HEK293 (cell line): Measurements from ENCODE around the gene GLDC.
"Not testable (repeated sequence)": the region's sequence is repeated elsewhere in the genome, so short reads cannot be mapped to it uniquely, and the experiment has no call there.

Source experiments
- ZBTB1 ChIP-seq: fragments of 450-650 bp; formaldehyde crosslinking; IDR thresholded peaks from 2 replicates; pipeline ENCODE4 v1.5.1; 2016; ENCODE audit warnings: missing biosample characterization, missing genetic modification characterization
- ZBTB8A ChIP-seq: fragments of 450-650 bp; formaldehyde crosslinking; IDR thresholded peaks from 2 replicates; pipeline ENCODE4 v1.5.1; 2016; ENCODE audit warnings: missing biosample characterization, missing genetic modification characterization
- ZEB2 ChIP-seq: fragments of 450-650 bp; formaldehyde crosslinking; IDR thresholded peaks from 2 replicates; pipeline ENCODE4 v1.5.1; 2016; ENCODE audit warnings: missing biosample characterization, missing genetic modification characterization
- ZNF112 ChIP-seq: fragments of 450-650 bp; formaldehyde crosslinking; IDR thresholded peaks from 2 replicates; pipeline ENCODE4 v1.5.0; 2017; ENCODE audit warnings: missing biosample characterization, missing genetic modification characterization
- ZNF155 ChIP-seq: fragments of 450-650 bp; formaldehyde crosslinking; IDR thresholded peaks from 2 replicates; pipeline ENCODE4 v1.5.1; 2016; ENCODE audit warnings: missing biosample characterization, missing genetic modification characterization
- ZNF354C ChIP-seq: fragments of 450-650 bp; formaldehyde crosslinking; IDR thresholded peaks from 2 replicates; pipeline ENCODE4 v1.5.1; 2016; ENCODE audit warnings: missing biosample characterization, missing genetic modification characterization, low read depth, borderline replicate concordance
- ZNF639 ChIP-seq: fragments of 450-650 bp; formaldehyde crosslinking; IDR thresholded peaks from 2 replicates; pipeline ENCODE4 v1.5.1; 2016; ENCODE audit warnings: missing biosample characterization, missing genetic modification characterization
- ZNF664 ChIP-seq: fragments of 450-650 bp; formaldehyde crosslinking; IDR thresholded peaks from 2 replicates; pipeline ENCODE4 v1.5.1; 2016; ENCODE audit warnings: missing biosample characterization, missing genetic modification characterization
- ZNF747 ChIP-seq: fragments of 450-650 bp; formaldehyde crosslinking; IDR thresholded peaks from 2 replicates; pipeline ENCODE4 v1.5.1; 2016; ENCODE audit warnings: missing biosample characterization, missing genetic modification characterization
- ZNF776 ChIP-seq: fragments of 450-650 bp; formaldehyde crosslinking; IDR thresholded peaks from 2 replicates; pipeline ENCODE4 v1.5.0; 2017; ENCODE audit warnings: missing biosample characterization, missing genetic modification characterization, borderline replicate concordance
- ZNF830 ChIP-seq: fragments of 450-650 bp; IDR thresholded peaks from 2 replicates; pipeline ENCODE4 v1.5.0; 2018; ENCODE audit warnings: missing biosample characterization, missing genetic modification characterization, low read depth, mild to moderate bottlenecking, moderate library complexity
- TF ChIP-seq, protein P1 (sequence below): sonication (generic); formaldehyde crosslinking; IDR thresholded peaks from 2 replicates; pipeline ENCODE4 v1.8.1; 2022; ENCODE audit warnings: mild to moderate bottlenecking, moderate library complexity, missing genetic modification reagents
- TF ChIP-seq, protein P2 (sequence below): fragments of 450-650 bp; formaldehyde crosslinking; IDR thresholded peaks from 2 replicates; pipeline ENCODE4 v1.5.1; 2016; ENCODE audit warnings: missing biosample characterization, missing genetic modification characterization
- TF ChIP-seq, protein P3 (sequence below): fragments of 450-650 bp; formaldehyde crosslinking; IDR thresholded peaks from 2 replicates; pipeline ENCODE4 v1.5.1; 2016; ENCODE audit warnings: missing biosample characterization, missing genetic modification characterization

- TF ChIP-seq, protein P1, sequence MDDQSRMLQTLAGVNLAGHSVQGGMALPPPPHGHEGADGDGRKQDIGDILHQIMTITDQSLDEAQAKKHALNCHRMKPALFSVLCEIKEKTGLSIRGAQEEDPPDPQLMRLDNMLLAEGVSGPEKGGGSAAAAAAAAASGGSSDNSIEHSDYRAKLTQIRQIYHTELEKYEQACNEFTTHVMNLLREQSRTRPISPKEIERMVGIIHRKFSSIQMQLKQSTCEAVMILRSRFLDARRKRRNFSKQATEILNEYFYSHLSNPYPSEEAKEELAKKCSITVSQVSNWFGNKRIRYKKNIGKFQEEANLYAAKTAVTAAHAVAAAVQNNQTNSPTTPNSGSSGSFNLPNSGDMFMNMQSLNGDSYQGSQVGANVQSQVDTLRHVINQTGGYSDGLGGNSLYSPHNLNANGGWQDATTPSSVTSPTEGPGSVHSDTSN (CRISPR knock-in tag), result not testable (repeated sequence)
- not testable (repeated sequence) for TF ChIP-seq ZNF747 (tag by site-specific recombination); ZNF830 (tag by site-specific recombination); ZBTB8A (tag by site-specific recombination); ZEB2 (tag by site-specific recombination); ZNF112 (tag by site-specific recombination); ZBTB1 (tag by site-specific recombination); ZNF639 (tag by site-specific recombination); ZNF776 (tag by site-specific recombination); ZNF664 (tag by site-specific recombination); ZNF155; ZNF354C (tag by site-specific recombination)
- TF ChIP-seq, protein P2, sequence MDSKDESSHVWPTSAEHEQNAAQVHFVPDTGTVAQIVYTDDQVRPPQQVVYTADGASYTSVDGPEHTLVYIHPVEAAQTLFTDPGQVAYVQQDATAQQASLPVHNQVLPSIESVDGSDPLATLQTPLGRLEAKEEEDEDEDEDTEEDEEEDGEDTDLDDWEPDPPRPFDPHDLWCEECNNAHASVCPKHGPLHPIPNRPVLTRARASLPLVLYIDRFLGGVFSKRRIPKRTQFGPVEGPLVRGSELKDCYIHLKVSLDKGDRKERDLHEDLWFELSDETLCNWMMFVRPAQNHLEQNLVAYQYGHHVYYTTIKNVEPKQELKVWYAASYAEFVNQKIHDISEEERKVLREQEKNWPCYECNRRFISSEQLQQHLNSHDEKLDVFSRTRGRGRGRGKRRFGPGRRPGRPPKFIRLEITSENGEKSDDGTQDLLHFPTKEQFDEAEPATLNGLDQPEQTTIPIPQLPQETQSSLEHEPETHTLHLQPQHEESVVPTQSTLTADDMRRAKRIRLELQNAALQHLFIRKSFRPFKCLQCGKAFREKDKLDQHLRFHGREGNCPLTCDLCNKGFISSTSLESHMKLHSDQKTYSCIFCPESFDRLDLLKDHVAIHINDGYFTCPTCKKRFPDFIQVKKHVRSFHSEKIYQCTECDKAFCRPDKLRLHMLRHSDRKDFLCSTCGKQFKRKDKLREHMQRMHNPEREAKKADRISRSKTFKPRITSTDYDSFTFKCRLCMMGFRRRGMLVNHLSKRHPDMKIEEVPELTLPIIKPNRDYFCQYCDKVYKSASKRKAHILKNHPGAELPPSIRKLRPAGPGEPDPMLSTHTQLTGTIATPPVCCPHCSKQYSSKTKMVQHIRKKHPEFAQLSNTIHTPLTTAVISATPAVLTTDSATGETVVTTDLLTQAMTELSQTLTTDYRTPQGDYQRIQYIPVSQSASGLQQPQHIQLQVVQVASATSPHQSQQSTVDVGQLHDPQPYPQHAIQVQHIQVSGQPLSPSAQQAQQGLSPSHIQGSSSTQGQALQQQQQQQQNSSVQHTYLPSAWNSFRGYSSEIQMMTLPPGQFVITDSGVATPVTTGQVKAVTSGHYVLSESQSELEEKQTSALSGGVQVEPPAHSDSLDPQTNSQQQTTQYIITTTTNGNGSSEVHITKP, result not testable (repeated sequence)
- TF ChIP-seq, protein P3, sequence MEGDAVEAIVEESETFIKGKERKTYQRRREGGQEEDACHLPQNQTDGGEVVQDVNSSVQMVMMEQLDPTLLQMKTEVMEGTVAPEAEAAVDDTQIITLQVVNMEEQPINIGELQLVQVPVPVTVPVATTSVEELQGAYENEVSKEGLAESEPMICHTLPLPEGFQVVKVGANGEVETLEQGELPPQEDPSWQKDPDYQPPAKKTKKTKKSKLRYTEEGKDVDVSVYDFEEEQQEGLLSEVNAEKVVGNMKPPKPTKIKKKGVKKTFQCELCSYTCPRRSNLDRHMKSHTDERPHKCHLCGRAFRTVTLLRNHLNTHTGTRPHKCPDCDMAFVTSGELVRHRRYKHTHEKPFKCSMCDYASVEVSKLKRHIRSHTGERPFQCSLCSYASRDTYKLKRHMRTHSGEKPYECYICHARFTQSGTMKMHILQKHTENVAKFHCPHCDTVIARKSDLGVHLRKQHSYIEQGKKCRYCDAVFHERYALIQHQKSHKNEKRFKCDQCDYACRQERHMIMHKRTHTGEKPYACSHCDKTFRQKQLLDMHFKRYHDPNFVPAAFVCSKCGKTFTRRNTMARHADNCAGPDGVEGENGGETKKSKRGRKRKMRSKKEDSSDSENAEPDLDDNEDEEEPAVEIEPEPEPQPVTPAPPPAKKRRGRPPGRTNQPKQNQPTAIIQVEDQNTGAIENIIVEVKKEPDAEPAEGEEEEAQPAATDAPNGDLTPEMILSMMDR, result not testable (repeated sequence)
Observed at GRCh38 chr9:6622784-6623183, 22.7 kb downstream of the GLDC start.
